HG03066 (cell line): Measurements from ENCODE around the gene FETUB.

Experiments
- ATAC-seq: cut with Tn5 transposase; IDR thresholded peaks from one replicate; pipeline ENCODE4 v1.9.1; 2021; ENCODE audit warnings: low read depth; ENCODE audit not compliant: unreplicated experiment

FETUB gene, protein sequence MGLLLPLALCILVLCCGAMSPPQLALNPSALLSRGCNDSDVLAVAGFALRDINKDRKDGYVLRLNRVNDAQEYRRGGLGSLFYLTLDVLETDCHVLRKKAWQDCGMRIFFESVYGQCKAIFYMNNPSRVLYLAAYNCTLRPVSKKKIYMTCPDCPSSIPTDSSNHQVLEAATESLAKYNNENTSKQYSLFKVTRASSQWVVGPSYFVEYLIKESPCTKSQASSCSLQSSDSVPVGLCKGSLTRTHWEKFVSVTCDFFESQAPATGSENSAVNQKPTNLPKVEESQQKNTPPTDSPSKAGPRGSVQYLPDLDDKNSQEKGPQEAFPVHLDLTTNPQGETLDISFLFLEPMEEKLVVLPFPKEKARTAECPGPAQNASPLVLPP

DNA sequence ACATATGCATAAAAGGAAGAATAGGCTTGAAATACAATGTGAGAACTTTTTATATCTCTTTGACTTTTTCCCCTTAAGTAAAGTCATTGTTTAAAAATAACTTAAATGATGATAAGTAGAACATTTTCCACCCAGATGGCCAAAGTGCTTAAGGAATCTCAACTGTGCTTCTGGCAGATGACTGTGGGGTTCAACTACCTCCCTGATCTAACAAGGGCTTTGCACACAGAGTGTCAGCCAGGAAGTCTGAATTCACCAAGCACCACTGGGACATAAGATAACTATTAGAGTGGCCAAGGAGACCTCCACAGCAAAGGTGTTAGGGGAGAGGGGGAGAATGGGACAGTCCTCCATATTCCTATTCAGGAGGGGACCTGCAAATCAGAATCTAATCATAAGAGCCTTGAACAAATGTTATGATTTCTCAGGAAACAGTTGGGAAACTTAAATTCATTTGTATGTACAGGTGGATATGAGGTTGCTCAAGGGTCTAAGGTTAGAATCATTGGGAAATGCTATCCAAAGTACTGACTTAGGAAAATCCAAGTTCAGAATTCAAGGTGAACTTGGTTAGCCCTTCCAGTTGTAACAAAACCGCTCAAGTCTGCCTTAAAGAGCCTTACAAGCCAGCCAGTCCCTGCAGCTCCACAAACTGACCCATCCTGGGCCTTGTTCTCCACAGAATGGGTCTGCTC is at the start of gene FETUB:
Gene FETUB (plus strand): TSS at position 622 of the 695 bp plus-strand sequence. CDS start 62 bp downstream, at position 684.
- ATAC-seq: no peak

DNA sequence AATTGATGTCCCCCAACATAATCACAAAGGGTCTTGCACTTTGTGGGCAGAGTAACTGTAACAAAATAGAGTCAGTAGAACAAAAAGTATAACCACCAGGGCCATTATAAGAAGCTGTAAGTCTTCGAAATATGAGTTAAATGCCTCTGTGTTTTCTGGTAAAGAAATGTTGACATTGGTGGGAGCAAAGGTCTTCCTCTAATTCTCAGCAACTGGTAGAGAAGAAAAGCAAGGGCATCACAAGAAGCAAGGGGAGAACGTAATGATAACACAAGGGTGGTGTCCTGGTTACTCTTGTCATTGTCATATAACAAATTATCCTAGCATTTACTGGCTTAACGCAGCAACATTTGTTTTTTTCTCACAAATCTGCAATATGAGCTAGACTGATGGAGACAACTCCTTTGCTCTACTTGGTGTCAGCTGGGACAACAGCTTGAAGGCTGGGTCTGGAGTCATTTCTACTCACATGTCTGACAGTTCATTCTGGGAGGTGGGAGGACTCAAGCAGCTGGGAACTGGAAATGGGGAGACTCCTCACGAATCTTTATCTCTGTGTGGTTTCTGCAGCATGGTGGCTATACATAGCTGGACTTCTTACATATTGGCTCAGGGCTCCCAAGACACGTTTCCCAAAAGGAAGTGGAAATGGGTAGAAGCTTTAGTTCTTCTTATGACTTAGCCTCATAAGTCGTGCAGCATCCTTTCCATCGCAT is 49.5 kb upstream of the FETUB start:
- no peak for ATAC-seq

DNA sequence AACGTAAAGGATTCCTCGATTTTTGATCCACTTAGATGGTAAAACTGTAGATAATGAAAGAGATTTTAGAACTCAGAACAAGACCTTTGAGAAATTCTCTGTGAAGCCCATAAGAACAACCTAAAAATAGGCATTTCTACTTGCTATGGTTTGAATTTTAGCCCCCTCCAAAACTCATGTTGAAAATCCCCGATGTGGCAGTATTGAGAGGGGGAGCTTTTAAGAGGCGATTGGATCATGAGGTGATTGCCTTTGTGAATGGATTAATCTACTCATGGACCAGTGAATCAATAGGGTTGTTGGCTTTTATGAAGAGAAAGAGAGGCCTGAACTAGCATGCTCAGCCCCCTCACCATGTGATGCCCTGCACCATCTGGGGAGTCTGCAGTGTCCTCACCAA is 47.5 kb upstream of the FETUB start:
- ATAC-seq: no peak

DNA sequence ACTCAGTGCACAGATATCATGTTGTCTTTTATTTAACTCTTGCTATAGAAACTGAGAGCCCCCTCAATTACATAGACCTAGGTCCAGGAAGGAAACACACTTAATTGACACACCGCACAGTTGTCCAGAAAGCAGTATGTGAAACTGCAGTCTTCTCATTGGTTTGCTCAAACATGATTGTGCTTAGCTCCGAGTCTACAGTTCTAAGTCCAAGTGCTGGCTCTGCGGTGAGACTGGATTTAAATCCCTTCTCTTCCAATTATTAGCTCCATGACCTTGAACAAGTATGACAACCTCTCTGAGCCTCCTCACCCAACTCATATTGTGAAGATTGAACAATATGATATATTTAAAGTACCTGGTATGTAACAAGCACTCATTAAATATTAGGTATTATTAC is 46.3 kb upstream of the FETUB start:
- no peak for ATAC-seq

DNA sequence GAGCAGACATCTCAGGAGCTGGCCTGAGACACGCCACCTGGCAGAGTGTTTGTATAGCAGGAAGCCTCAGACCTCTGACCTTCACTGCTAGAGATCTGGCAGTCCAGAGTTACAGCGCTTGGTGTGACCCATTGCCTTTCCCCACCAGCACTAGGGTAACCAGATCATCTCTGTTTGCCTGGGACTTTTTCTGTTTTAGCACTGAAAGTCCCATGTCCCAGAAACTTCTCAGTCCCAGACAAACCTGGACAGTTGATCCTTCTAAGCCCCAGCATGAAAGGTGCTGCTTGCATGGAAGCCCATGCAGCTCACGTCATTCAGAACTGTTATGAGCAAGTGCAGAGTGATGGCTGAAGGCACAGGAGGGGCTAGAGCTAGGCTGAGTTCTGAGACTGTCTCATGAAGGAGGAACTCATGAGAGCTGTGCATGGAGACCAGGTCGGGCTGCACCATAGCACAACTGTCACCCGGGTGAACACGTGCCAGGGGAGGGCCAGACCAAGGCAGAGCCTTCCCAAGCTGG is 45.5 kb upstream of the FETUB start:
- ATAC-seq: no peak

DNA sequence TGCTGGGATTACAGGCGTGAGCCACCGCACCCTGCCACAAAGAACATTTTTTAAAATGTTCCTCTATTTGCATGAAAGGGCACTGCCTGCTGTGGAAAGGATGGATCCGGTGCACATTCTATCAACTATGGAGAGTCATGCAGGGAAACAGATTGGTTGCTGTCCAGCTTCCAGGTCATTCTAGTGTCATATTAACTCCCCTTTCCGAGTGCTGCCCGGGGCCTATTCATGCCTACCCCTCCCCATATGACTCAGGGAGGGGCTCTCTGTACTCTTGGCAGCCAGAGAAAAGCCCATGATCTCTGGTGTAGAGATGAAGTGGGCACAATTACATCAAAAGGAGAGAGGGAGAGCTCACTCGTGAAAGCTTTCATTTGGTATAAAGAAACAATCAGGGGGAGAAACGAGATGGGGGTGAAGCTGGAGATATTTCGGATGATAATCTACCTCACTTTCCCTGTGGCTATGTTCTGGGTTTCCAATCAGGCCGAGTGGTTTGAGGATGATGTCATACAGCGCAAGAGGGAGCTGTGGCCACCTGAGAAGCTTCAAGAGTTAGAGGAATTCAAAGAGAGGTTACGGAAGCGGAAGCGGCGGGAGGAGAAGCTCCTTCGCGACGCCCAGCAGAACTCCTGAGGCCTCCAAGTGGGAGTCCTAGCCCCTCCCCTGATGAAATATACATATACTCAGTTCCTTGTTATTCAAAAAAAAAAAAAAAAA is 43.5 kb upstream of the FETUB start:
- no peak for ATAC-seq

DNA sequence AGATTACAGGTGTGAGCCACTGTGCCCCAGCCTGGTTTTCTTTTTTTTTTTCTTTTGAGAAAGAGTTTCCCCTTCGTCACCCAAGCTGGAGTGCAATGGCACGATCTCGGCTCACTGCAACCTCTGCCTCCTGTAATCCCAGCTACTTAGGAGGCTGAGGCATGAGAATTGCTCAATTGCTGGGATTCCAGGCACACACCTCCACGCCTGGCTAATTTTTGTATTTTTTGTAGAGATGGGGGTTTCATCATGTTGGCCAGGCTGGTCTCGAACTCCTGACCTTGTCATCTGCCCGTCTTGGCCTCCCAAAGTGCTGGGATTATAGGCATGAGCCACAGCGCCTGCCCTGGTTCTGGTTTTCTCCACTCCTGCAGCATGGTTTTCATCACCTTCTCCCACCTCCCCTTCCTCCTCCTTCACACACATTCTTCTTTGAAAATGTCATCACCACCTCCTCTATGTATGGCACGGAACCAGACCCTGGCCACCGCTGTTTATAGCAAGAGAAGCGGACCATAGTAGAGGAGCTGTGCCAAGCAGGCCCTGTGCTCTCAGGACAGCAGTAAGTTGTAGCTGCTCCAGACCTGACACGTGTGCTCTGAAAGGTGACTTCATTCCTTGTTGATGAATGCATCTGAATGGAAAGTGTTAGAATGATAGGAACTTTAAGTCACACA is 42.0 kb upstream of the FETUB start:
- no peak for ATAC-seq

DNA sequence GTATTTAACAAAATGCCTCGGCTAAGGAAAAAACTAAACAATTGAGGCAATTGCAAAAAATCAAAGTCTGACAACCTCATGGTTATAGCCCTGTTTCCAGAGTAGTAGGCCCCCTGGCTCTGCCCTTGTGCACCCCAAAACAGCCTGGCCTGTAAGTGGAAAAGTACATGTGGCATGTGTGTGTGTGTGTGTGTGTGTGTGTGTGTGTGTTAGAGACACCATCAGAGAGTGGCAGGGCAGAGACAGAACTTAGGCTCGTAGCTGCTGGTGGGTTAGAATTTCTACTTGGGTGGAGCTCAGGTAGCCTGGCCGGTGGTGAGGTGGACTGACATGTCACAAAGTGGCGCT is 41.4 kb upstream of the FETUB start:
- ATAC-seq: no peak

DNA sequence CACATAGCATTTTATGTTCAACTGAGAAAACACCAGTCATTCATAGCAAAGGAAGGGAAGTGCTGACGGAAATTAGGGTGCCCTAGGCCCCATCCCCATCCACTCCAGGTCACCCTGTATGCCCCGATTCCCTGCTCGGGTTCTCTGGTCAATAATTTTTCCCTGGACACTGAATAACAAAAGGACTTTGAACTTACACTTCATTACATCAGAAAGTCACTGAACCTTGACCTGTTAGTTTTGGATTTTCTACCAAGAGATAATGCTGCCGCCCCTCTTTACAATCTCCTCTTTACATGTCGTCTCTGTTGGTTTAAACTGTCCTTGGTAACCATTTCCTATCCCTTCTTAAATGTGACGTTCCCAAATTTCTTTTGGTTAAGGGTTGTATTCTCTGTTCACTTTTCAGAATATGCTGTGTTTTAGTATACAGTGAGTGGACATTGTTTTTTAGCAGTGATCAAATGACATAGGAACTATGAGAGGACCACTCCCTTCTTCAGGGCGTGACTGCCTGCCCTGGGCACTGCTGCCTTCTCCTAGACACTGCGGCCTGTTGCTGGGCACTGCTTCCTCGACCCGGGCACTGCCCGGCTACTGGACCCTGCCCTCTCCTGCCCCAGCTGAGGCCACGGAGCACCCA is 40.9 kb upstream of the FETUB start:
- no peak for ATAC-seq

DNA sequence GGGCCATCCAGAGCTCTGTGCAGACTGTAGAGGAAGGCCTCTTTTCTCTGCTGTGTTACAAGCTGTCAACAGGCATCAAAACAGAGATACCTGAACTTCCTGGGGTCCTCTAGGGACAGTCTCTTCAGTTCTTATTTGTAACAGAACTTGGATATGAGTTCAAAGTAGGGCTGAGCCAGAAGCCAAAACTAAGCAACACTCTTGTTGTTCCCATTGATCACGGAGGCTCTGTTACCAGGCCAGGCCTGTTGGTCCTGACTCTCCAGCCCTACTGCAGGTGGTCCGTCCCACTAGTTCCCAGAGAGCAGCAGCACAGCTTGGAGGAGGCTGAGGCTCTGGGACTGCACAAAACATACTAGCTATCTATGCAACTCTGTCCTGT is 40.4 kb upstream of the FETUB start:
- ATAC-seq: no peak

DNA sequence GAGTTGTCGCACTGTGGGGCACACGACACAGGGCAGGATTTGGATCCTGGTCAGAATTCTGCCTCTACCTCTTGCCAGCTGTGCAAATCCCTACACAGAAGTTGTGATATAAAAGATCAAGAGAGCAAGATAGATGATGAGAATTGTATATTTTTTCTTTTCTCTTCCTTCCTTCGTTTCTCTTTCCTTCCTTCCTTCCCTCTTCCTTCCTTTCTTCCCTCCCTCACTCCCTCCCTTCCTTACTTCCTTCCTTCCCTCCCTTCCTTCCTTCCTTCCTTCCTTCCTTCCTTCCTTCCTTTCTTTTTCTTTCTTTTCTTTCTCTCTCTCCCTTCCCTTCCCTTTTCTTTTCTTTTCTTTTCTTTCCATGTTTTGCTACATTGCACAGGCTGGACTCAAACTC is 39.3 kb upstream of the FETUB start:
- ATAC-seq: no peak

DNA sequence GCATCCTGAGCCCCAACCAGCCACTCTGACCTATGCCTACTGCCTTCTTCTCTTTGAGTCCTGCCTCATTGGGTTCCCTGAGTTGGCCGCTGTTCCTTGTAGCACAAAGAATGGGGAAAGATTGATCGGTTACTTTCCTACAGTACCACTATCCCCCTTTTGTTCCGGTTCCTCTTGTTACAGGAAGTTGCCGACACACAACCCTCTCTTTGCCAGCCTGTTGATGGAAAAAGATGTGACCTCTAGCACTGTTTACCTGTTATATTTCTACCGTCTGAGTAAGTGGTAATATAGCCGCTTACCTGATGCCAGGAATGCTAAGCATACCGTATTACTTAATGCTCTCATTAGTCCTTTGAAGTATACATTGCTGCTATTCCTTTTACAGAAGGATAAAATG is 37.0 kb upstream of the FETUB start:
- no peak for ATAC-seq

DNA sequence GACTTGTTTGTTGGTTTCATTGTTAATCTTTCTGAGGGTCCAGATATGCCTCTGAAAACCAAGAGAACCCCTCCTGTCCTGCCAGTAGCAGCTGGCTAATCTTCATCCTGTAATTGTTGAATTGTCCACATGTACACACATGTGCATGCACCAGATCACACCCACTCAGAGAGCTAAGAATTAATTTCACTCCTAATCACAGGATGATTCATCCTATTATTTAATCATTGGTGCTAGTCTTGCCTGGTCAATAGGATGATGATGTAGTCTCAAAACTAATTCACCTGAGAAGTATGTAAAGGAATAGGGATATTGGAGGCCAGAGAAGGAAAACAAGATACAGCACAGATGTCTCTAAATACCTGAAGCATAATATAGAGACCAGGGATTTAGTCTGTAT is 35.1 kb upstream of the FETUB start:
- no peak for ATAC-seq

DNA sequence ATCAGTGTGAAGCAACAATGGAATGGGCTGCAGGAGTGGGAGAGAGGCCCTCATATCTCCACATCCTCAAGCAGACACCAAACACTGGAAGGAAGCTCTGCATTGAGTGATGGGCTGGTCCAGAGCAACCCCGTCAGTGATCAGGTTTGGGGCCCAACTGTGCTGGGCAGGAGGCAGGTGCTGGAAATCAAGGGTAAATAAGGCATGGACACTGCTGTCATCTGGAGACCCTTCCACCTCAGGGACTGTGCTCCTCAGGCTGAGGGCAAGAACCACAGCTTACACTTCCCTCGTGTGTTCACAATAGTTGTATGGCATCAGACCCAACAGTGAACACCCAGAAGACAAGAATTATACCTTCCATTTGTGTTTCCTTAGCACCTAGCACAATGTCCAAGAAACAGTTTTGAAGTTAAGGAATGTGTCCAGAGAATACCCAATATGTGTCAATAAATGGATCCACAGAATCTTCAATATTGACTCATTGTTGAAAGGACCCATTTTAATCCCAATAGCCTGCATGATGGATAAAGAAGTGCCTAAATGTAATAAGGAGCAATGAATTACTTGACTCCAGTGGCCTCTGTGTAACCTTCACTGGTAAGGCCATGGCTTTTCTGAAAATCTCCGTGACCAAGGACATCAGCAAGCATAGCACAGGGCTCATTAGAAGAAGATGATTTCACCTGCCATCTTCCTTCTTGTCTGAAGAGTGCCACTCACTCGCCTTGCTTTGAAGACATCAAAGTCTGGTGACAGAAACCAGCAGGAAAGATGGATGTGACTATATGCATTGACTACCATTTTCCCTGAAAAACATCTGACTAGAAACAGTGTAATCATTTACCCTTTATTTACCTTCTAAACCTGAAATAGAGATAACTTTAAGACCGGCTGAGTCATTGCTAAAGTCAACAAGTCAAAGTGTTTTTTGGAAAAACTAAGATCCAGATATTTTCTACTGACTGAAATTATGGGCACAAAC is 34.3 kb upstream of the FETUB start:
- no peak for ATAC-seq

DNA sequence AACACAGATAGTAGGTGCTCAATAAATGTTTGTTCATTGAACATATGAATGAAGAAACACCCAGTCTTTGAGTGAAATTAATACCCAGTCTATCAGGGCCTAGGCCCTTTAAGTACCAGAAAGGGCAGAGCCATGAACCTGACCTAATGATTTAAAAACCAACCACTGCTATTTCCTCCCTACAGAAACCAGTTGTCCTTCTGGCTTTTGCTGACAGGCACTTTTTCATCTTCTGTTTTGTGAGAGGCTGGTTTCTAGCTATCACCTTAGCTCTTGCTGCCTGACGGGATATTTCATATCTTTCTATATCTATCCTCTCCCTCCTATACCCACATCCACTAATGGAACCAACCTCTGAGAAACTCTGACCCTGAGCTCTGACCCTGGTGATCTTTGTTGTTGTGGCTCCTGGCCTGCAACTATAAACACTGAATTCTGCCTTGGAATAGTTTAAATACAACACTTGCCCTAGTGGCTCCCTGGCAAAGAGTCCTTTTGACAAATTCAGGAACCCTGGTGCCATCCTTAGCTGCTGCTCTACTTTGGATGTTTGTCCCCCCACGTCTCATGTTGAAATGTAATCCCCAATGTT is 31.5 kb upstream of the FETUB start:
- ATAC-seq: no peak

DNA sequence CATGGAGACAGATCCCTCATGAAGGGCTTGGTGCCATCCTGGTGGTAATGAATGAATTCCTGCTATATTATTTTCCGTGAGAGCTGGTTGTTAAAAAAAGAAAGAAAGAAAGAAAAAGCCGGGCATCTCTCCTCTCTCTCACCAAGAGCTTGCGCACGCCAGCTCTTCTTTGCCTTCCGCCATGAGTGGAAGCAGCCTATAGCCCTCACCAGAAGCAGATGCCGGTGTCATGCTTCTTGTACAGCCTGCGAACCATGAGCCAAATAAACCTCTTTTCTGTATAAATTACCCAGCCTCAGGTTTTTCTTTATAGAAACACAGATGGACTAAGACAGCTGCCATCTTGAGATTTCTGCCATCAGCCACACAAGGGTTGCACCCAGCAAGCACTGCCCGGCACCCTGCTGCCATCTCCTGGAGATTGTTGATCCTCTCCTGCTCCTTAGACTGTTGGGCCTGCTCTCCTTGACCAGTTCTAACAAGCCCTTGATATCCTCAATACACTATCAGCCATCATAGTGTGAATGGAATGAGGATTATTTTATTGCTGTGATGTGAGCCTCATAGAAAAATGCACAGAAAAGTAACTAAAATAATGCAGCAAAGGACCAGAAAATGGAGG is 30.8 kb upstream of the FETUB start:
- no peak for ATAC-seq

DNA sequence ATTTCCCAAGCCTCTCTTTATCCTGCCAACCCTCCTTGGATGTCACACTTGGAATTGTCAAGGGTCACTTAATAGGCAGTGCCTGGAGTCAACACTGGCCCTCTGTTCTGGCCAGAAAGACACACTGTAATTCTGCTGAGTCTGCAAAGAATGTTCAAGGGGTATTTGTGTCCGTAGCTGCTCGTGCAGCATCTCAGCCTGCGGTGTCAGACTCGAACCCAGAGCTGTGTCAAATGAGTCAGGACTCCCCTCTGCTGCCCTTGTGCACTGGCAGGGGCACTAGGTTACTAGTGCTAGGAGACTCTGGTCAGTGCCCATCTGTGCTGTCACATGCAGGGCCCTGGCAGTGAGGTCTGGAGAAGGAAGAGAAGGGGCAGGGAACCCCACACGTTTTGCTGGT is 28.1 kb upstream of the FETUB start:
- no peak for ATAC-seq
